ENCODE results near the gene CDC73. TPM values are rescaled to one million over a fixed set of nuclear protein-coding genes. Genes with fewer than 3 reads are reported as not detected.

The CDC73 gene
- total and polyA plus RNA-seq, 9 of the 15 experiments (the other 6 are each of a cell fraction or from before 2014, with no cell fraction given) = 19.0 to 61.7 (median 30.1) TPM

- TF ChIP-seq, protein P1, sequence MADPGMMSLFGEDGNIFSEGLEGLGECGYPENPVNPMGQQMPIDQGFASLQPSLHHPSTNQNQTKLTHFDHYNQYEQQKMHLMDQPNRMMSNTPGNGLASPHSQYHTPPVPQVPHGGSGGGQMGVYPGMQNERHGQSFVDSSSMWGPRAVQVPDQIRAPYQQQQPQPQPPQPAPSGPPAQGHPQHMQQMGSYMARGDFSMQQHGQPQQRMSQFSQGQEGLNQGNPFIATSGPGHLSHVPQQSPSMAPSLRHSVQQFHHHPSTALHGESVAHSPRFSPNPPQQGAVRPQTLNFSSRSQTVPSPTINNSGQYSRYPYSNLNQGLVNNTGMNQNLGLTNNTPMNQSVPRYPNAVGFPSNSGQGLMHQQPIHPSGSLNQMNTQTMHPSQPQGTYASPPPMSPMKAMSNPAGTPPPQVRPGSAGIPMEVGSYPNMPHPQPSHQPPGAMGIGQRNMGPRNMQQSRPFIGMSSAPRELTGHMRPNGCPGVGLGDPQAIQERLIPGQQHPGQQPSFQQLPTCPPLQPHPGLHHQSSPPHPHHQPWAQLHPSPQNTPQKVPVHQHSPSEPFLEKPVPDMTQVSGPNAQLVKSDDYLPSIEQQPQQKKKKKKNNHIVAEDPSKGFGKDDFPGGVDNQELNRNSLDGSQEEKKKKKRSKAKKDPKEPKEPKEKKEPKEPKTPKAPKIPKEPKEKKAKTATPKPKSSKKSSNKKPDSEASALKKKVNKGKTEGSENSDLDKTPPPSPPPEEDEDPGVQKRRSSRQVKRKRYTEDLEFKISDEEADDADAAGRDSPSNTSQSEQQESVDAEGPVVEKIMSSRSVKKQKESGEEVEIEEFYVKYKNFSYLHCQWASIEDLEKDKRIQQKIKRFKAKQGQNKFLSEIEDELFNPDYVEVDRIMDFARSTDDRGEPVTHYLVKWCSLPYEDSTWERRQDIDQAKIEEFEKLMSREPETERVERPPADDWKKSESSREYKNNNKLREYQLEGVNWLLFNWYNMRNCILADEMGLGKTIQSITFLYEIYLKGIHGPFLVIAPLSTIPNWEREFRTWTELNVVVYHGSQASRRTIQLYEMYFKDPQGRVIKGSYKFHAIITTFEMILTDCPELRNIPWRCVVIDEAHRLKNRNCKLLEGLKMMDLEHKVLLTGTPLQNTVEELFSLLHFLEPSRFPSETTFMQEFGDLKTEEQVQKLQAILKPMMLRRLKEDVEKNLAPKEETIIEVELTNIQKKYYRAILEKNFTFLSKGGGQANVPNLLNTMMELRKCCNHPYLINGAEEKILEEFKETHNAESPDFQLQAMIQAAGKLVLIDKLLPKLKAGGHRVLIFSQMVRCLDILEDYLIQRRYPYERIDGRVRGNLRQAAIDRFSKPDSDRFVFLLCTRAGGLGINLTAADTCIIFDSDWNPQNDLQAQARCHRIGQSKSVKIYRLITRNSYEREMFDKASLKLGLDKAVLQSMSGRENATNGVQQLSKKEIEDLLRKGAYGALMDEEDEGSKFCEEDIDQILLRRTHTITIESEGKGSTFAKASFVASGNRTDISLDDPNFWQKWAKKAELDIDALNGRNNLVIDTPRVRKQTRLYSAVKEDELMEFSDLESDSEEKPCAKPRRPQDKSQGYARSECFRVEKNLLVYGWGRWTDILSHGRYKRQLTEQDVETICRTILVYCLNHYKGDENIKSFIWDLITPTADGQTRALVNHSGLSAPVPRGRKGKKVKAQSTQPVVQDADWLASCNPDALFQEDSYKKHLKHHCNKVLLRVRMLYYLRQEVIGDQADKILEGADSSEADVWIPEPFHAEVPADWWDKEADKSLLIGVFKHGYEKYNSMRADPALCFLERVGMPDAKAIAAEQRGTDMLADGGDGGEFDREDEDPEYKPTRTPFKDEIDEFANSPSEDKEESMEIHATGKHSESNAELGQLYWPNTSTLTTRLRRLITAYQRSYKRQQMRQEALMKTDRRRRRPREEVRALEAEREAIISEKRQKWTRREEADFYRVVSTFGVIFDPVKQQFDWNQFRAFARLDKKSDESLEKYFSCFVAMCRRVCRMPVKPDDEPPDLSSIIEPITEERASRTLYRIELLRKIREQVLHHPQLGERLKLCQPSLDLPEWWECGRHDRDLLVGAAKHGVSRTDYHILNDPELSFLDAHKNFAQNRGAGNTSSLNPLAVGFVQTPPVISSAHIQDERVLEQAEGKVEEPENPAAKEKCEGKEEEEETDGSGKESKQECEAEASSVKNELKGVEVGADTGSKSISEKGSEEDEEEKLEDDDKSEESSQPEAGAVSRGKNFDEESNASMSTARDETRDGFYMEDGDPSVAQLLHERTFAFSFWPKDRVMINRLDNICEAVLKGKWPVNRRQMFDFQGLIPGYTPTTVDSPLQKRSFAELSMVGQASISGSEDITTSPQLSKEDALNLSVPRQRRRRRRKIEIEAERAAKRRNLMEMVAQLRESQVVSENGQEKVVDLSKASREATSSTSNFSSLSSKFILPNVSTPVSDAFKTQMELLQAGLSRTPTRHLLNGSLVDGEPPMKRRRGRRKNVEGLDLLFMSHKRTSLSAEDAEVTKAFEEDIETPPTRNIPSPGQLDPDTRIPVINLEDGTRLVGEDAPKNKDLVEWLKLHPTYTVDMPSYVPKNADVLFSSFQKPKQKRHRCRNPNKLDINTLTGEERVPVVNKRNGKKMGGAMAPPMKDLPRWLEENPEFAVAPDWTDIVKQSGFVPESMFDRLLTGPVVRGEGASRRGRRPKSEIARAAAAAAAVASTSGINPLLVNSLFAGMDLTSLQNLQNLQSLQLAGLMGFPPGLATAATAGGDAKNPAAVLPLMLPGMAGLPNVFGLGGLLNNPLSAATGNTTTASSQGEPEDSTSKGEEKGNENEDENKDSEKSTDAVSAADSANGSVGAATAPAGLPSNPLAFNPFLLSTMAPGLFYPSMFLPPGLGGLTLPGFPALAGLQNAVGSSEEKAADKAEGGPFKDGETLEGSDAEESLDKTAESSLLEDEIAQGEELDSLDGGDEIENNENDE (IDR thresholded peaks at IDR 0.05; ENCODE audit: low read depth, low read length) = no peak
- TF ChIP-seq TEAD1 (CRISPR knock-in tag; IDR thresholded peaks at IDR 0.05) (peak; percentile 21 to 54; a peak in 2 of 4 replicates), ZNF707 (CRISPR knock-in tag; conservative IDR thresholded peaks at IDR 0.05) (no peak), TEAD2 (tag; IDR thresholded peaks at IDR 0.05) (no peak), GMEB1 (CRISPR knock-in tag; IDR thresholded peaks at IDR 0.05) (peak; percentile 97), SIN3A (IDR thresholded peaks at IDR 0.05; ENCODE audit: borderline replicate concordance in 2 of 2, control insufficient read depth in 1 of 2, low read depth in 2 of 2, low read length in 2 of 2) (peak; percentile 56 to 75; a peak in 2 of 4 replicates)
Measured at GRCh38 chr1:193121616-193122593, at the start of gene CDC73 (continued).
